H9 (cell line): ENCODE results near the gene PIGW. TPM values are rescaled to one million over a fixed set of nuclear protein-coding genes. Genes with fewer than 3 reads are reported as not detected.

Experiments
- DNase-seq: peaks from one replicate; pipeline ENCODE4 v3.0.0-alpha.2; 2017
- H2AFZ ChIP-seq: one replicate; pipeline ENCODE4 v1.6.1; 2013; ENCODE audit warnings: mild to moderate bottlenecking, low read length, control low read depth, moderate library complexity
- H2AK5ac ChIP-seq: 2 replicates; pipeline ENCODE4 v1.6.1; 2013; ENCODE audit warnings: low read length, control low read depth, mixed read lengths; ENCODE audit not compliant: insufficient read length
- H2BK120ac ChIP-seq: one replicate; pipeline ENCODE4 v1.6.1; 2013; ENCODE audit warnings: low read depth, mild to moderate bottlenecking, low read length, control low read depth, inconsistent platforms; ENCODE audit not compliant: poor library complexity, severe bottlenecking
- H2BK12ac ChIP-seq: 2 replicates; pipeline ENCODE4 v1.6.1; 2013; ENCODE audit warnings: low read length, control low read depth, mixed read lengths, low read depth; ENCODE audit not compliant: insufficient read length
- H2BK15ac ChIP-seq: 2 replicates; pipeline ENCODE4 v1.6.1; 2013; ENCODE audit warnings: low read depth, low read length, control low read depth
- H2BK20ac ChIP-seq: one replicate; pipeline ENCODE4 v1.6.1; 2013; ENCODE audit warnings: low read depth, mild to moderate bottlenecking, low read length, control low read depth, inconsistent platforms; ENCODE audit not compliant: poor library complexity, severe bottlenecking
- H2BK5ac ChIP-seq: 2 replicates; pipeline ENCODE4 v1.6.1; 2013; ENCODE audit warnings: low read length, control low read depth, mixed read lengths; ENCODE audit not compliant: insufficient read length
- H3K14ac ChIP-seq: 2 replicates; pipeline ENCODE4 v1.6.1; 2013; ENCODE audit warnings: low read length, control low read depth; ENCODE audit not compliant: insufficient read depth
- H3K18ac ChIP-seq: 2 replicates; pipeline ENCODE4 v1.6.1; 2013; ENCODE audit warnings: low read depth, mild to moderate bottlenecking, mixed read lengths, low read length, control low read depth; ENCODE audit not compliant: insufficient read length
- H3K23ac ChIP-seq: 2 replicates; pipeline ENCODE4 v1.6.1; 2013; ENCODE audit warnings: low read length, control low read depth, mixed read lengths, low read depth; ENCODE audit not compliant: insufficient read length
- H3K23me2 ChIP-seq: 2 replicates; pipeline ENCODE4 v1.6.1; 2013; ENCODE audit warnings: low read depth, mild to moderate bottlenecking, mixed read lengths, low read length, control low read depth; ENCODE audit not compliant: insufficient read length, poor library complexity, severe bottlenecking
- H3K27ac ChIP-seq: 2 replicates; pipeline ENCODE4 v1.5.1; 2013; ENCODE audit warnings: low read length, control low read depth, mixed read lengths, low read depth; ENCODE audit not compliant: insufficient read length
- H3K27me3 ChIP-seq: 2 replicates; pipeline ENCODE4 v1.6.1; 2013; ENCODE audit warnings: low read length, control low read depth, inconsistent platforms; ENCODE audit not compliant: insufficient read depth
- H3K4ac ChIP-seq: 2 replicates; pipeline ENCODE4 v1.6.1; 2013; ENCODE audit warnings: low read depth, mild to moderate bottlenecking, control low read depth, inconsistent platforms, low read length, moderate library complexity
- H3K4me1 ChIP-seq: 2 replicates; pipeline ENCODE4 v1.6.1; 2013; ENCODE audit warnings: low read length, control low read depth, inconsistent platforms; ENCODE audit not compliant: insufficient read depth
- H3K4me2 ChIP-seq: 2 replicates; pipeline ENCODE4 v1.6.1; 2013; ENCODE audit warnings: low read length, control low read depth, mixed read lengths; ENCODE audit not compliant: insufficient read length, insufficient read depth
- H3K56ac ChIP-seq: 2 replicates; pipeline ENCODE4 v1.6.1; 2013; ENCODE audit warnings: low read depth, mild to moderate bottlenecking, mixed read lengths, low read length, control low read depth; ENCODE audit not compliant: insufficient read length
- H3K79me1 ChIP-seq: 2 replicates; pipeline ENCODE4 v1.6.1; 2013; ENCODE audit warnings: low read depth, mild to moderate bottlenecking, moderate library complexity, low read length, control low read depth, inconsistent platforms; ENCODE audit not compliant: insufficient read depth, poor library complexity, severe bottlenecking
- H3K79me2 ChIP-seq: 2 replicates; pipeline ENCODE4 v1.6.1; 2013; ENCODE audit warnings: low read length, control low read depth, inconsistent platforms; ENCODE audit not compliant: insufficient read depth
- H3K9ac ChIP-seq: 2 replicates; pipeline ENCODE4 v1.6.1; 2013; ENCODE audit warnings: low read length, control low read depth, mixed read lengths; ENCODE audit not compliant: insufficient read length; ENCODE audit errors: extremely low read depth
- H3K9me3 ChIP-seq: one replicate; pipeline ENCODE4 v1.6.1; 2013; ENCODE audit warnings: low read depth, low read length, inconsistent platforms; ENCODE audit not compliant: control insufficient read depth
- H3T11ph ChIP-seq: one replicate; pipeline ENCODE4 v1.6.1; 2013; ENCODE audit warnings: mild to moderate bottlenecking, low read length, control low read depth, inconsistent platforms
- H4K20me1 ChIP-seq: one replicate; pipeline ENCODE4 v1.6.1; 2013; ENCODE audit not compliant: control insufficient read depth, insufficient read length, insufficient read depth
- H4K5ac ChIP-seq: 2 replicates; pipeline ENCODE4 v1.6.1; 2013; ENCODE audit warnings: low read depth, mild to moderate bottlenecking, mixed read lengths, low read length, control low read depth; ENCODE audit not compliant: insufficient read length
- H4K8ac ChIP-seq: replicated peaks from 2 replicates; pipeline ENCODE4 v1.6.1; 2013; ENCODE audit warnings: low read length, control low read depth, mixed read lengths, low read depth; ENCODE audit not compliant: insufficient read length
- H4K91ac ChIP-seq: 2 replicates; pipeline ENCODE4 v1.6.1; 2013; ENCODE audit warnings: low read depth, mild to moderate bottlenecking, moderate library complexity, mixed read lengths, low read length, control low read depth; ENCODE audit not compliant: insufficient read length
- H3K27ac Mint-ChIP-seq, 3 experiments: 2 replicates in 2 of 3; 3 replicates in 1 of 3; pipeline ENCODE4 v1.8.0; 2020 to 2021; ENCODE audit warnings: mixed read lengths in 3 of 3, mild to moderate bottlenecking in 1 of 3, moderate library complexity in 1 of 3
- H3K27me3 Mint-ChIP-seq: 2 replicates; pipeline ENCODE4 v1.8.0; 2021; ENCODE audit warnings: low read depth, mild to moderate bottlenecking, moderate library complexity, mixed read lengths
- H3K36me3 Mint-ChIP-seq, 3 experiments: 2 replicates in 2 of 3; 3 replicates in 1 of 3; pipeline ENCODE4 v1.8.0; 2020 to 2021; ENCODE audit warnings: low read depth in 3 of 3, mixed read lengths in 3 of 3; ENCODE audit not compliant: insufficient read depth in 1 of 3
- H3K4me1 Mint-ChIP-seq, 2 experiments: 2 replicates each; pipeline ENCODE4 v1.8.0; 2020; ENCODE audit warnings: mixed read lengths in 2 of 2
- H3K4me3 Mint-ChIP-seq, 2 experiments: 2 replicates in 1 of 2; 3 replicates in 1 of 2; pipeline ENCODE4 v1.8.0; 2020 to 2021; ENCODE audit warnings: mild to moderate bottlenecking in 2 of 2, mixed read lengths in 2 of 2, moderate library complexity in 1 of 2
- H3K9me3 Mint-ChIP-seq, 2 experiments: 2 replicates in 1 of 2; 3 replicates in 1 of 2; pipeline ENCODE4 v1.8.0; 2020; ENCODE audit warnings: mild to moderate bottlenecking in 2 of 2, mixed read lengths in 2 of 2, moderate library complexity in 1 of 2
- CTCF ChIP-seq: fragments of 200-600 bp; sonication (generic); conservative IDR thresholded peaks from 3 replicates; pipeline ENCODE4 v1.8.0; 2021; ENCODE audit warnings: antibody characterized with exemption, mild to moderate bottlenecking
- WGBS: extraction: QIAGEN DNeasy Blood & Tissue Kit; methylation state at CpG from one replicate; pipeline ENCODE4 v1.1.7; 2013; ENCODE audit warnings: missing lambda C conversion rate, low lambda C conversion rate, mixed read lengths; ENCODE audit not compliant: insufficient read length; ENCODE audit errors: extremely low coverage; 5-methylcytosine and 5-hydroxymethylcytosine counted together
- total RNA-seq: library from RNA; stranded (reverse); gene quantifications from 2 replicates; pipeline ENCODE4 v1.2.1, GENCODE V29; 2021

Gene PIGW
- total RNA-seq, 1 experiment from 2014 or later: 26.2 TPM

GRCh38 chr17:36542755-36543154, 8.0 kb downstream of the PIGW start:
- Histone ChIP-seq H3K79me1 (no peaks in the 10 kb centered on the region), H3K56ac (no peak overlapping the region), H3K79me2 (peaks cover 7% of the 10 kb centered on the region; the same call in 1 of the 2 replicates)

More at GRCh38 chr17:36542755-36543154, 8.0 kb downstream of the PIGW start:
- Histone ChIP-seq H4K91ac (no peak overlapping the region), H4K20me1 (no peaks in the 10 kb centered on the region), H3K9me3 (no peaks in the 10 kb centered on the region), H3K14ac (no peak overlapping the region), H4K5ac (no peak overlapping the region), H2BK120ac (no peak overlapping the region), H2BK12ac (no peak overlapping the region), H3K18ac (no peak overlapping the region), H3K9ac (no peak overlapping the region), H3T11ph (no peak overlapping the region), H2BK15ac (no peak overlapping the region), H3K23ac (no peak overlapping the region), H3K4me1 (no peaks in the 10 kb centered on the region), H3K4me2 (no peak overlapping the region), H3K27ac (no peak overlapping the region), H2BK20ac (no peak overlapping the region), H3K4ac (no peak overlapping the region), H3K27me3 (no peaks in the 10 kb centered on the region), H2AFZ (no peak overlapping the region), H2BK5ac (no peak overlapping the region), H3K23me2 (peaks cover 5% of the 10 kb centered on the region), H4K8ac (no peak overlapping the region), H2AK5ac (no peak overlapping the region)
- TF ChIP-seq CTCF: no peak
- Mint-ChIP-seq H3K27ac (no peak overlapping the region), H3K36me3 (peaks cover 2 to 14% (median 7%) of the 10 kb centered on the region in 3 experiments; a peak in 6 of 7 replicates), H3K9me3 (no peaks in the 10 kb centered on the region), H3K27me3 (no peaks in the 10 kb centered on the region), H3K4me3 (peak overlapping the region in 1 of 2 experiments; percentile 14; a peak in 2 of 5 replicates), H3K4me1 (peaks cover 7 to 14% of the 10 kb centered on the region in 2 experiments)
- no CpG with 5 or more reads among the region's 15 CpGs for WGBS
- no peak for DNase-seq
